ENCODE data around the gene SSTR1.

GRCh38 chr14:38197784-38198335 lies 9.8 kb upstream of the SSTR1 start:
- TF ChIP-seq CTCF (conservative IDR thresholded peaks at IDR 0.05 in 1 of 2, IDR thresholded peaks at IDR 0.05 in 1 of 2; ENCODE audit: extremely low read depth in 1 of 2, insufficient read depth in 1 of 2, low read depth in 1 of 2, low read length in 2 of 2) (no peak), EZH2 (IDR thresholded peaks at IDR 0.05; ENCODE audit: borderline replicate concordance, low read length) (no peak)

Data from mammary epithelial cell (primary cell).